ENCODE results near the gene FGFR2.

Gene FGFR2

GRCh38 chr10:121493521-121493920 lies 104.7 kb downstream of the FGFR2 start:
- no peak for DNase-seq (ENCODE audit: low read depth)

GRCh38 chr10:121490871-121491519 lies 107.2 kb downstream of the FGFR2 start:
- DNase-seq (ENCODE audit: low read depth) = no peak

- DNase-seq (ENCODE audit: low read depth) = no peak
Measured at GRCh38 chr10:121485436-121486139, 112.7 kb downstream of the FGFR2 start.

- DNase-seq (ENCODE audit: low read depth) = no peak
Measured at GRCh38 chr10:121484816-121485215, 113.4 kb downstream of the FGFR2 start.

GRCh38 chr10:121484401-121484800 lies 113.8 kb downstream of the FGFR2 start:
- no peak for DNase-seq (ENCODE audit: low read depth)

- DNase-seq (ENCODE audit: low read depth) = no peak
Measured at GRCh38 chr10:121481180-121481579, 117.1 kb downstream of the FGFR2 start.

GRCh38 chr10:121478556-121478955 lies 119.7 kb downstream of the FGFR2 start:
- no peak for DNase-seq (ENCODE audit: low read depth)

GRCh38 chr10:121469797-121470606 lies 128.2 kb downstream of the FGFR2 start:
- no peak for DNase-seq (ENCODE audit: low read depth)

- no peak for DNase-seq (ENCODE audit: low read depth)
Measured at GRCh38 chr10:121468726-121469125, 129.5 kb downstream of the FGFR2 start.

- DNase-seq (ENCODE audit: low read depth) = no peak
Measured at GRCh38 chr10:121466424-121466823, 131.8 kb downstream of the FGFR2 start.

- no peak for DNase-seq (ENCODE audit: low read depth)
Measured at GRCh38 chr10:121465215-121465614, 133.0 kb downstream of the FGFR2 start.

GRCh38 chr10:121464517-121464916 lies 133.7 kb downstream of the FGFR2 start:
- no peak for DNase-seq (ENCODE audit: low read depth)

- DNase-seq (ENCODE audit: low read depth) = no peak
Measured at GRCh38 chr10:121462955-121463354, 135.3 kb downstream of the FGFR2 start.

- no peak for DNase-seq (ENCODE audit: low read depth)
Measured at GRCh38 chr10:121462281-121462680, 136.0 kb downstream of the FGFR2 start.

GRCh38 chr10:121461307-121461706 lies 136.9 kb downstream of the FGFR2 start:
- no peak for DNase-seq (ENCODE audit: low read depth)

- DNase-seq (ENCODE audit: low read depth) = no peak
Measured at GRCh38 chr10:121460733-121461132, 137.5 kb downstream of the FGFR2 start.

GRCh38 chr10:121459622-121460453 lies 138.4 kb downstream of the FGFR2 start:
- peak; percentile 86 for DNase-seq (ENCODE audit: low read depth)

- no peak for DNase-seq (ENCODE audit: low read depth)
Measured at GRCh38 chr10:121459279-121459621, 139.0 kb downstream of the FGFR2 start.

- no peak for DNase-seq (ENCODE audit: low read depth)
Measured at GRCh38 chr10:121457729-121458128, 140.5 kb downstream of the FGFR2 start.

- no peak for DNase-seq (ENCODE audit: low read depth)
Measured at GRCh38 chr10:121455377-121455776, 142.9 kb downstream of the FGFR2 start.

GRCh38 chr10:121454781-121455180 lies 143.5 kb downstream of the FGFR2 start:
- DNase-seq (ENCODE audit: low read depth) = no peak

- DNase-seq (ENCODE audit: low read depth) = no peak
Measured at GRCh38 chr10:121453160-121453559, 145.1 kb downstream of the FGFR2 start.

Measured in stromal cell of bone marrow (primary cell).